GM13977 (cell line): ENCODE data around the gene TLE1.

Source experiments
- DNase-seq: peaks from one replicate; pipeline ENCODE4 v3.0.0; 2012; ENCODE audit warnings: low spot score
- CTCF ChIP-seq: IDR thresholded peaks from 2 replicates; pipeline ENCODE4 v1.5.1; 2012; ENCODE audit warnings: mild to moderate bottlenecking, control low read depth; ENCODE audit not compliant: insufficient read depth; ENCODE audit errors: extremely low read depth, missing control alignments
- in situ Hi-C: fragments of 300-500 bp; cut with MboI; formaldehyde crosslinking; loops from one replicate; pipeline ENCODE4 v1.12.0; 2022; ENCODE audit warnings: low sequenced_read_pairs, low pct_unique_long_range_greater_than_20kb, mixed read lengths, inconsistent platforms; ENCODE audit not compliant: unreplicated experiment

TLE1 gene

GRCh38 chr9:81559197-81559596 is 130.2 kb downstream of the TLE1 start:
- no peak for TF ChIP-seq CTCF
- in situ Hi-C loops, result no loop called here
- DNase-seq, result no peak

- in situ Hi-C loops, result no loop called here
- DNase-seq, result no peak
- TF ChIP-seq CTCF, result no peak
These were observed 131.1 kb downstream of the TLE1 start for GRCh38 chr9:81558091-81558830.

- in situ Hi-C loops, result no loop called here
- no peak for DNase-seq
- no peak for TF ChIP-seq CTCF
These were observed 131.8 kb downstream of the TLE1 start for GRCh38 chr9:81557452-81558090.

GRCh38 chr9:81556923-81557322 is 132.4 kb downstream of the TLE1 start:
- in situ Hi-C loops, result no loop called here
- DNase-seq, result no peak
- TF ChIP-seq CTCF, result no peak

GRCh38 chr9:81552581-81552991 is 136.8 kb downstream of the TLE1 start:
- no peak for DNase-seq
- in situ Hi-C loops, result no loop called here
- no peak for TF ChIP-seq CTCF

GRCh38 chr9:81550207-81550583 is 139.2 kb downstream of the TLE1 start:
- no peak for DNase-seq
- no peak for TF ChIP-seq CTCF
- in situ Hi-C loops, result no loop called here
